GM19468 (cell line): ENCODE data around the gene MATK.
"Not testable (repeated sequence)": the region's sequence is repeated elsewhere in the genome, so short reads cannot be mapped to it uniquely, and the experiment has no call there.

Experiments used
- ATAC-seq: cut with Tn5 transposase; IDR thresholded peaks from one replicate; pipeline ENCODE4 v1.9.1; 2021; ENCODE audit warnings: mild to moderate bottlenecking, moderate library complexity, moderate number of reproducible peaks; ENCODE audit not compliant: unreplicated experiment; ENCODE audit errors: extremely low read depth

Gene MATK

DNA sequence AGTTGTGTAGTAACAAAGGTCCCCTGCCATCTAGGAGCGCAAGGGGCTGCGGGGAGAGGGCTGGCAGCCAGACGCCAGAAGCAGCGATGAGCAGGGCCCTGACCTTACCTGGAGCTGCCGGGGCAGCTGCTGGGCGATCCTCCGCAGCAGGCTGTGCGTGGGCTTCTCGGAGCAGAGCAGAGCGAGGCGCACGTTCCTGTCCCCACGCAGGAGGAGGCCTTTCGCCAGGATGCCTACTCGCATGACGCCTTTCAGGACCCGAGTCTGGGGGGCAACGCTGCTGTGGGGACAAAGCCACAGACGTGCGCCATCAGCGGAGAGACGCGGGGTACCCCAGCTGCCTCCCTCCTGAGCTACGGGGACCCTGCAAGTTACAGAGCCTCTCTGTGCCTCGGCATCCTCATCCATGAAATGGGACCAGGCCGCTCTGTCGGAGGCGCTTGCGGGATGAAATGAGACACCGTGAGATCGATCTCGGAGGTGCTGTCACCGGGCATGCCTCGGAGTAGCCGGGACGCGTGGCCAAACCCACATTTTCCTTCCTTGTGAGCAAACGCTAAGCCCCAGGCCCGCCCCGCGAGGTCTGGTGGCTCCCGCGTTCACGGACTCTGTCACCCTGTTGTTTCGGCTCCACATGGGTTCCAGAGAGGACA, 30.5 kb upstream of the MATK start:
- no peak for ATAC-seq

DNA sequence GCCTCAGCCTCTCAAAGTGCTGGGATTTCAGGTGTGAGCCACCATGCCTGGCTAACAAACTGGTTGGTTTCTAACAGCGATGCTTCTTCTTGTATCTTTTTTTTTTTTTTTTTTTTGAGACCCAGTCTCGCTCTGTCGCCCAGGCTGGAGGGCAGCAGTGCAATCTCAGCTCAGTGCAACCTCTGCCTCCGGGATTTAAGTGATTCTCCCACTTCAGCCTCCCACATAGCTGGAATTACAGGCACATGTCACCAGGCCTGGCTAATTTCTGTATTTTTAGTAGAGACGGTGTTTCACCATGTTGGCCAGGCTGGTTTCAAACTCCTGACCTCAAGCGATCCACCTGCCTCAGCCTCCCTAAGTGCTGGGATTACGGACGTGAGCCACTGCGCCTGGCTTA, 30.0 kb upstream of the MATK start:
- ATAC-seq, result not testable (repeated sequence)

DNA sequence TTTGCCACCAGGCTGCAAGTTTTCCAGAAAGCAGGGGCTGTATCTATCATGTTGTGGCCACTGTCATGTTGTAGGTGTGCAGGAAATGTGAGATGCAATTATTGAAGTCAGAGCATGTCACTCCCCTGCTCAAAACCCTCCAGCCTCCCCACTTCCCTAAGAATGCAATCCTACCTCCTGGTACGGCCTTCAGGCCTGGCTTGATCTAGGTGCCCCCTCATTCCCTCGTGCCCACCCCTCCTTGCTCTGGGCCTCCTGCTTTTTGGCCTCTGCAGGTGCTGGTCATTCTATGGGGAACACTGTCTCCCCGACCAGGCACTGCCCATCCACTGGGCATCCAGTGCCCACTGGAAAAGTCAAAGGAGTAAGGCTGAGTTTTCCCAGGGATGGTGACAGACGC, 28.5 kb upstream of the MATK start:
- ATAC-seq, result no peak

DNA sequence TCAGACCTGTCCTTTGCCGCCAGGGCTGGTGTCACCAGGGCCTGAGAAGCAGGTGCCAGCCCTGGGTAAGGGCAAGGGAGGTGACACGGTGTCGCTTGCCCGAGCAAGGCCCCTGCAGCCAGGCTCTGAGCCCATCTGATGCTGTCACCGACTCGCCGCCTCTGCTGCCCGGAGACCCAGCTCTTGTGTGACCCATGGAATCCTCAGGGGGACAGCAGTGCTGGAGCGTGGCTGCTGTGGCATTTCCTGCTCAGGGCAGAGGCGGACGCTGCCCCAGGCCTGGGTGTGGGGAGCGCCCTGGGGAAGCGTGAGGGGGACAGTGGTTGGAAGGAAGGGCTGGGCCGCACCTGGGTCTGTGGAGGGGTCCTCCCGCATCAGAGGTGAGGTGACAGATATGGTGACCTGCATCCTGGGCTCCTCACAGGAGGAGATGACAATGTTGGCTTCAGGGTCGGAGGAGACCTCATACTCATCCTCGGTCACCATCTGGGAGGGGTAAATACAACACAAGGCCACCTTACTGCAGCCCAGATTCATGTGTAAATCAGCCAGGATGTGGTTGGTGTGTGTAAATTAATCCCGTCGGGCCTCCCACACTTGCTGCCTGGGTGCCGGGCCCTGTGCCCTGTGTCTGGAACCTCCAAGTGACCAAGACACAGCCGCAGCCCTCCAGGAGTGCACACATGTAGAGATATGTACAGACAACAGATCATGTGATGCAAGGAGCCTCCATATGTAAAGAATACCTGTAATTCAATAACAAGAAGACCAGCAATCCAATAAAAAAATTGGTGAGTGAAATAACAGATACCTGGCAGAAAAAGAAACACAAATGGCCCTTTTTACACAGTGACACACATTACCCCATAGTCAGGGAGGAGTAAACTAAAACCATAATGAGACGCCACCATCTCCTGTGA, 27.6 kb upstream of the MATK start:
- no peak for ATAC-seq

DNA sequence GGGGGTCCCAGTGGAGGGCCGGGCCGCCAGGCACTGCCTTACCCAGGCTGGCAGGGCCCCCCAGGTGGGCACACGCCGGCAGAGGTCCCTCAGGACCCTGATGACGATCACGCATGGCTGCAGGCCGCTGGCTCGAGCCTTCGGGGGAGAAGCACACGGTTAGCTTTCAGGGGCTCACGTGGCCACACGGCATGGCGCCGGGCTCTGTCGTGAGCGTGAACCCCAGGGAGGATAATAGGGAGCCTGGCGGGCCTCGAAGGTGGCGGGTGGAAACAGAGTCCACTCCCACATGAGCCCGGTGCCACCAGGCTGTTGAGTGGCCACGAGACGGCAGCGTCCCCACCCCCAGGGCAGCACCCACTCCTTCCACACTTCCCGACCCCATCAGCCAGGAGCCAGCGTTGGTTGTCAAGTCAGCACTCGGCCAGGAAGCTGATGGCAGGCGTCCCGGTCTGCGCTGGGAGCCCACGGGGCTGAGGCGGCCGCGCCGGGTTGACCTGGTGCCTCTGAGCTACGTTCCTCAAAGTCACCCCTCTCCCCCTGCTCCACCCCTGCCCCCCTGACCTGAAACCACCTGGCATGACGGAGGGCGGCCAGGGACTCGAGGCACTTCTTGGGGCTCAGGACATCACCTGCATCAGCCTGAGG, 24.7 kb upstream of the MATK start:
- ATAC-seq, result no peak

DNA sequence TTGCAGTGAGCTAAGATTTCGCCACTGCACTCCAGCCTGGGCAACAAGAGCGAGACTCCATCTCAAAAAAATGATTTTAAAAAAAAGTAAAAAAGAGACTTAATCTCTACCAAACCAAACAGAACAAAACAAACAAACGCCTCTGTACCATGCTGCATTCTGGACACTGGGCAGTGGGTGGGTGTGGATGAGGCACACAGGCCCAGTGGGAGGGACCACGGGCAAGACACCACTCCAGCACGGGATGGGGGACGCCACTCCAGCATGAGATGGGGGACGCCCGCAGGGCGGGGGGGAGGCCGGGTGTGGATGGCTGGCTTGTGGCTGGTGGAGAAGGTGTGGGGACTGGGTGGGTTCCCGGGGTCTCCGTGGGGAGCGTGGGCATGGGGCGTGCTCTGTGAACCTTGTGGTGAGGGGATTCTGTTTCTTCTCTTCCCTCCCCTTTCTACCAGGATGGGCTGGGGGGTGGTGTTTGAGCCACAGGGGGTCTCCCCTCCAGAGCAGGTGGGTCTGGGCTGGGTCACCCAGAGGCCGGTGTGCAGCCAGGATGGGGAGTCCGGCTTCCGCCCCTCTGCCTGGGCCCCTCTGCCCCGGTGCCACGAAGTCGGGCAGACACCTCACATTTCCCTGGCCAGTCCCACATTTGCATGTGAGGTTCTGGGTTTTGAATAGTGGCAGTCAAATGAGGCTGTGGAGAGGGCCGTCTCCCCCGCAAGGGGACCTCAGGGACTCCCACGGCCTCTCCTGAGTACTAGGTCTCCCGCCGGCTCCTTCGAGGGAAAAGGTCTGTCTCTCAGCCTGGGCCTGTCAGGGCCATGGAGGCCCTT, 23.9 kb upstream of the MATK start:
- ATAC-seq, result no peak

DNA sequence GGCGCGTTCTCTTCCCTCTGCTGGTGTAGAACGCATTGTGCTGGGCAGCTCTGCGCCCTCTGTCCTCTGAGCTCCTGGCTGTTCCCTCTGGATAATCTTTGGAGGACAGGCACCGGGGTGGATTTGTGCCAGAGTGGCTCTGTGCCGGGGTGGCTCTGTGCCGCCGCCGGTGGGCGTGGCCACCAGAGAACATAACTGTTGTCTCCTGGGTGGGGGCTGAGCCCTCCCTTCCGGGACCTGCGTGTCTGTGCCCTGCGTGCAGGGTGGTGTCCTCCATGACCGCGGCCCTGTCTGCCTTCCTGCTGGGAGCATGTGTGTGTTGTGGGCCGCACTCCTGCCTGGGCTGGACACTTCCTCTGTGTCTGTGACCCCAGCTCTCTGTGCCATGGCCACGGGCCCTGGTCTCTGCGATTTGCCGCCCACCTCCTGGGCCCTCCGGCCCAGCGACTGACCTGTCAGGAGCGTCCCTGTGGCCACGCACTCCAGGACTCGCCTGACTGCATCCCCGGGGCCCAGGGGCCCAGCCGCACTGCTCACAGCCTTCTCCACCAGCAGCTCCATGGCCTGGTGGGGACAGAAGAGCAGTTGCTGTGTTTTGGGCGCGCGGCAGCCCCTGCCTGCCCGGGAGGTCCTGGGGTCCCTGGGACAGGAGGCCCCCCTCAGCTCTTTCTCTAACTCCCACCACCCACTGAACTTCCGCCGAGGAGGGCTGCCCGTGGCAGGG, 22.4 kb upstream of the MATK start:
- no peak for ATAC-seq

DNA sequence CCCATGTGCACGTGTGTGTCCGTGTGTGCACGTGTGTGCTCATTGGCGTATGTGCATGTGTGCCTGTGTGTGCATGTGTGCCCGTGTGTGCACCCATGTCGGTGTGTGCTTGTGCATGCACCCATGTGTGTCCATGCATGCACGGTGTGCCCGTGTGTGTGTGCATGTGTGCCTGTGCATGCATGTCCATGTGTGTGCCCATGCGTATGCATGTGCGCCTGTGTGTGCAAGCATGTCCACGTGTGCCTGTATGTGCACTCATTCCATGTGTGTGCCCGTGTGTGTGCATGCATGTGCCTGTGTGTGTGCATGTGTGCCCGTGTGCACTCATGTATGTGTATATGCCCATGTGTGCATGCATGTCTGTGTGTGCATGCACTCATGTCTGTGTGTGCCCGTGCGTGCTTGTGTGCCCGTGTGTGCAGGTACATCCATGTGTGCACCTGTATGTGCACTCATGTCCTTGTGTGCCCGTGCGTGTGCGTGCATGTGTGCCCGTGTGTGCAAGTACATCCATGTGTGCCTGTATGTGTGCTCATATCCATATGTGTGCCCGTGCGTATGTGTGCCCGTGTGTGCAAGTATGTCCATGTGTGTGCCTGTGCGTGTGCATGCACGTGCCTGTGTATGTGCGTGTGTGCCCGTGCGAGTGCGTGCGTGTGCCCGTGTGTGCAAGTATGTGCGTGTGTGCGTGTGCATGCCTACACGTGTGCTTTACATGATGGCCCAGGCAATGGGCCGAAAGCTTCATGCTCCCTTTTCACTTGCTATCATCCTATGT, 21.6 kb upstream of the MATK start:
- ATAC-seq, result no peak

DNA sequence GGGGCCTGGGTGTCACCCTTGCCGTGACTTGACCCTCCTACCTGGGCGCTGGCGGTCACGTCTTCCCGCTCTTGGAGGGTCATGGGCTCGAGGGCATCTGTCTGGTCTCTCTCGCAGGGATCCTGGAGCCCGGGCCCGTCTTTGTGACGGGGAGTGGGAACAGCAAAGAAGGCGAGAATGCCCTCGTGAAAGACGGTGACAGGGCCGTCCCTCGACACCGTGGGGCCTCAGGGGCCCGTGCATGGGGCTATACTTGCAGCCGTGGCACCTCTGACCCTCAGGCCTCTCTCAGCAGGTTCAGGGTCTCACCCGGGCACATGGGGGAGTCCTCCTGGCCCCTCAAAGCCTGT, 20.9 kb upstream of the MATK start:
- no peak for ATAC-seq

DNA sequence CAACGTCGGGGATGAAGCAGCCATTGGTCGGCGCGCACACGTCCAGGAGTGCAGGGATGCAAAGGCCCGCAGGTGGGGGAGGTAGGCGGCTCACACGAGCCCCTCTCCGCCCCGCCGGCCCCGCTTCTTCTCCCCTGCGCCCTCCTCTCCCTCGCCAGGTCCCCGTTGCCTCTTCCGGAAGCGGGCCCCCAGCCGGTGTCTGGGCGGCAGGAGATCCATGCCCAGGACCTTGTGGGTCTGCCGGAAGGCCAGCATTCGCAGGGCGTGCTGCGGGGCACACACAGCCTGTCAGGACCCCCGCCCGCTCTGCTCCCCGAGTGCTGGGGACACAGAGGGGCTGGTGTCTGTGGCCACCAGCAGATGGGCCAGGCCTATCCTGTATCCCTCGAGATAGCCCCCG, 19.7 kb upstream of the MATK start:
- no peak for ATAC-seq

DNA sequence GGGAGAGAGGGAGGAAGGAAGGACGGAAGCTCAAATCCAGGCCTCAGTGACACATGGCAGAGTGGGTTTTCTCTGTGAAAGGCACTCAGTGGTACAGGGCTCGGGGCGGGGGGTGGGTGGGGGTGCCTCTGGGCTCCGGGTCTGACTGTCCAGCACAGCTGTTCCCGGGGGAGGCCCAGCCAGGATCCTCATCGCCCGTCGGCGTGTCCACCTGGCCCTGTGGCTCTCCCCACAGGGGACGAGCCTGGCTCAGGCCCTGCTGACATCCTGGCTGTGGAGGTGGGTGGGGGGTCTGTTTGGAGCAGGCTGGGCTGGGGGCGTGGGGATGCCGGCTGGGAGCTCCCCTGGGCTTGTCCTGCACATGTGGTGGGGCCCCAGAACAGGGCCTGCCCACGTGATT, 18.2 kb upstream of the MATK start:
- no peak for ATAC-seq

DNA sequence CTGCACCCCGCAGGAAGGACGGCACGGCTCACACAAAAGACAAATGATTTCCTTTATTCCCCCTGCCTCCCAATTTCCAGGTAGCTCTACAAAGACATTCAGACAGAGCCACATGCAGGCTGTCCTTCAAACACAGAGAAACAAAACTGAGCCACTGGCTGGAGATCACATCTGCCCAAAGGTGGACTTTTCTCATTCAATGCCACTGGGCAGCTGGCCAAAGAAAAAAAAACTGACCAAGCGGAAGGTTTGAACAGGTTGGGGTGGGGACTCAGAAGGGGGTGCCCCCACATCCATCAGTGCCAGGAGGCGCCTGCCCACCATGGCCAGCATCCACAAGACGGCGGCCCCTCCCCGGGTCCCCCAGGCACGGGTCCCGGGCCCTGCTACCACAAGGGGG, 17.8 kb upstream of the MATK start:
- no peak for ATAC-seq

DNA sequence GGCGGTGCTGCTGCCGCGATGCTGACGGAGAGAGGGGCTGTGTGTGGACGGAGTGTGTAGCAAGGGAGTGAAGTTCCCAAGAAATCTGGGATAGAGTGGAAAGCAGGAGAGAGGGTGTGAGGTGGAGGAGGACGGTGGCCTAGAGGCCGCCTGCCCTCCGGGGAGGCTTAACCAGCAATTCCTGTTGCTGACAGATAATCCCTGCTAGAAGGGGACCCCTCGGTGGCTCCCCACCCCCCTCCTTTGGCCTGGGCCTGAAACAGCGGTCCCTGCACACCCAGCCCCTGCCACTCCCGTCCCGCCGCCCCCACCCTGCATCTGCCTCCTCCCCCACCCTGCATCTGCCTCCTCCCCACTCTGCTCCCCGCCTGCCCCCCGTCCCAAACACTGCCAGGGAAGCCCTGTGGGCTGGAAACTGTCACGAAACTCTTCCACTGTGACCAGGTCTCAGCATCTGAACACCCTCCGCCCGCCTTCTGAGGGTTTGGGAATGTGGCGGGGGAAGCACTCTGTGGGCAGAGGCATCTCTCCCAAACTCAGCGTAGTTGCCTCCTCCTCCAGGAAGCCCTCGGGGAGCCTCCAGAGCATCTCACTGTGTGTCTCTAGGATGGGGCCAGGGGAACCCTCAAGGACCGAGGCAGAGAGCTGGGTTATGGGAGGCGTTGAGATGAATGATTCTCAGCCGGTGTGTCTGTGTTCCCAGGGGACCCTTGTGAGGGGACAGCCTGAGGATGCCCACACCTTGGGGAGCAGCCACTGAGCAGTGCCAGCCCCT, 17.1 kb upstream of the MATK start:
- ATAC-seq, result no peak

DNA sequence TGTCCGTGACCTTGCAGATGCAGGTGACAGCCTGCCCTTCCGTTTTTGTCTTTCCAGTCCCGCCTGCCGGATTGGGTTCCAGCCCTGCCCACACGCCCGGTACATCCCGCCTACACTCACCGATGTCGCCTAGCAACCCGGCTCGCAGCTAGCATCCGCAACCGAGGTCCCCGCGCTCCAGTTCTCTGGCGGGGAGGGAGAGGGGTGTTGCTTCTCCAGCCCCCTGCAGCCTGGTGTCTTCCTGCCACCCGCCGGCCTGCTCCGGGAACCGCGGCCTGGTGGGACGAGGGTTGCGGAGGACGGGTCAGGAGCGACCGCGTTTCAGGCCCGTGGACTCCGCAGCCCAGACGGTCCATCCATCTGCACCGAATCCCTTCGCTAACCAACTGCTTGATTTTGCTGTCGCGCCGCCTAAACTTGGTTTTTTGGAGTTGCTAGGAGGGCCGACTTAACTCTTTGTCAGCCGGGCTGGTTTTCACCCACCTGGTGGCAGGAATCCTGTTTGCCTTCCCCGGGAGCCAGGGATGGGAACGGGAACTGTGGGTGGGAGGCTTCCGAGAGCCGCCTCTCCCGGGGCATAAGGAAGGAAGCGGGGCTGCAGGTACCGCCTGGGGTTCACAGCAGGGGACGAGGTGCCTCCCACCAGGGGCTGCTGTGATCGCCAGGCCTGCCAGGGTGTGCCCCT, 15.4 kb upstream of the MATK start:
- ATAC-seq, result no peak

DNA sequence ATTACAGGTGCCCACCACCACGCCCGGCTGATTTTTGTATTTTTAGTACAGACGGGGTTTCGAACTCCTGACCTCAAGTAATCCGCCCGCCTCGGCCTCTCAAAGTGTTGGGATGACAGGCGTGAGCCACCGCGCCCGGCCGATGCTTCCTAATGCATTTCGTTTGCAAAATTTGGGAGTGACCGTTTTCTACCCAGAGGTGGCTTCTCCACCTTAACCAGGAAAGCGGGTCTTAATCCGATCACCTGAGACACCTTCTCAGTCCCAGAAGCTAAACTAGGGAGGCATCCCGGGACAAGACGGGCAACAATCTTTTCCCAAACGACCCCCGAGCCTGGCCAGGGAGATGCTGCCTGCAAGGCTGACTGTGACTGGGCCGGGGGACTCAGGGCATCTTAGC, 14.8 kb upstream of the MATK start:
- no peak for ATAC-seq

DNA sequence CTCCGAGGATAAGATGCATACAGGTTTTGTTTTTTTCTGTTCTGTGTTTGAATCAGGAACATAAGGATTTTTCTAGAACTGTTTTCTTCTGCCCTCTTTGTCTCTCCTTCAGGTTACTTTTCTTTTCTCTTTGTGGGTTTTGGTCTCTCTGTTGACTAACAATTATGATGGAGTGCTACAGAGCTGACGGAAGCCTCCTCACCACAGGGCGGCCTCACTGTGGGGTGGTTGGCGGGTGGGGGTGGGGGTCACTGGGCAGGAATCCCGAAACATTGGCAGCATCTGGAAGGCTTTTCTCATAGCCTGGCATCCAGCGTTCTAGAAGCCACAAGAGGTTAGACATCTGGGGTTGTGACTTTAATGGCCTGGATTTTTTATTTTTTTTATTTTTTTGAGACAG, 12.0 kb upstream of the MATK start:
- no peak for ATAC-seq

DNA sequence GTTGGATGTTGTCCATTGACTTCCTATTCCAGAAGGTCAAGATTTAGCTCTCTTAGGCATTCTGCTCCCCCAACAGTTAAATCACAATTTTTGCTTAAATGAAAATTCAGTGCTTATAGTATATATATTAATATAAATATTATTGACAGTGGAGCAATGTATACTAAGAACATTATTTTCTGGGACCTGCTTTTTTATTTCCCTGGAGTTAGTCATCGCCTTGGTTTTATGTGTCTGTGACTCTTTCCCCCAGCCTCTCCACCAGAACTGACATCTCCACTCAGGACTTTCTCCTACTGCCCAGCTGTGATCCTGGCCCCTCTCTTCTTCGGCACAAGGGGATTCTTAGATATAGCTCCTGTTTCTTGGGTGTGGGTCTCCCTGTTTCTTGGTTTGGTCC, 10.2 kb upstream of the MATK start:
- no peak for ATAC-seq

DNA sequence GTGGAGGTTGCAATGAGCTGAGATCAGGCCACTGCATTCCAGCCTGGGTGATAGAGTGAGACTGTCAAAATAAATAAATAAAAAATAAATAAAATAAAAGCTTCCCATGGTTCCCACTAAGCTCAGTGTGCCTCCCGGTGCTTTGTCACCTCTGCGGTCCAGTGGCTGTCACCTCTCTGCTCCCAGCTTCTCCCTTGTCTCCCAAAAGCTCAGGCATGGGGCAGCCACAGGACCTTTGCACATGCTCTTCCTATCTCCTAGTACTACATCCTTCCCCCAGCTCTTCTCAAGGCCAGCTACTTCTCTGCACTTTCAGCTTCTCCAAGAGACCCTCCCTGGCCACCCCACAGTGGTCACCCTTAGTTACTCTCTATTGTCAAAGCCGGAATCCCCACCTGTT, 7.6 kb upstream of the MATK start:
- no peak for ATAC-seq
